Keratinocyte (primary cell): ENCODE measurements around the gene BBX. TPM values are rescaled to one million over a fixed set of nuclear protein-coding genes. Genes with fewer than 3 reads are reported as not detected.

Experiments
- DNase-seq: peaks from one replicate; pipeline ENCODE4 v3.0.0-alpha.2; 2011; ENCODE audit warnings: low read depth, missing footprints, low spot score
- FAIRE-seq: peaks from 2 replicates; lab custom pipeline; 2011; peaks lifted over from hg19 to GRCh38; lab: Jason Lieb, UNC
- H2AFZ ChIP-seq: 2 replicates; pipeline ENCODE4 v1.6.0; 2012; ENCODE audit warnings: low read length, control low read depth, inconsistent platforms; ENCODE audit not compliant: control insufficient read depth
- H3K27ac ChIP-seq: 2 replicates; pipeline ENCODE4 v1.5.1; 2011; ENCODE audit warnings: low read length; ENCODE audit not compliant: control insufficient read depth, insufficient read depth
- H3K27me3 ChIP-seq: 3 replicates; pipeline ENCODE4 v1.6.0; 2011; ENCODE audit warnings: low read length; ENCODE audit not compliant: control insufficient read depth, insufficient read depth; ENCODE audit errors: extremely low read depth
- H3K36me3 ChIP-seq, 2 experiments: 2 replicates in 1 of 2; 3 replicates in 1 of 2; pipeline ENCODE4 v1.5.1; 2011; ENCODE audit warnings: low read length in 2 of 2, mild to moderate bottlenecking in 1 of 2; ENCODE audit not compliant: control insufficient read depth in 2 of 2, insufficient read depth in 2 of 2; ENCODE audit errors: extremely low read depth in 1 of 2
- H3K4me1 ChIP-seq: 3 replicates; pipeline ENCODE4 v1.5.1; 2011; ENCODE audit warnings: low read length; ENCODE audit not compliant: control insufficient read depth, insufficient read depth; ENCODE audit errors: extremely low read depth
- H3K4me2 ChIP-seq: 3 replicates; pipeline ENCODE4 v1.6.0; 2011; ENCODE audit warnings: low read depth, low read length; ENCODE audit not compliant: control insufficient read depth, insufficient read depth; ENCODE audit errors: extremely low read depth
- H3K4me3 ChIP-seq, 3 experiments: fragments of 200-600 bp in 1 of 3; sonication (generic) in 1 of 3; 2 replicates in 2 of 3; 3 replicates in 1 of 3; pipeline ENCODE4 v1.5.1; 2011 to 2016; ENCODE audit warnings: low read length in 3 of 3, mild to moderate bottlenecking in 3 of 3, control low read depth in 2 of 3, inconsistent platforms in 1 of 3, low read depth in 1 of 3, mixed read lengths in 1 of 3, mixed run types in 1 of 3, moderate library complexity in 1 of 3; ENCODE audit not compliant: control insufficient read depth in 2 of 3, insufficient read depth in 2 of 3; ENCODE audit errors: extremely low read depth in 1 of 3
- H3K79me2 ChIP-seq: 2 replicates; pipeline ENCODE4 v1.6.0; 2012; ENCODE audit warnings: low read length; ENCODE audit not compliant: control insufficient read depth, insufficient read depth
- H3K9ac ChIP-seq: 3 replicates; pipeline ENCODE4 v1.6.0; 2011; ENCODE audit warnings: low read length; ENCODE audit not compliant: control insufficient read depth, insufficient read depth; ENCODE audit errors: extremely low read depth
- H3K9me1 ChIP-seq: 3 replicates; pipeline ENCODE4 v1.6.0; 2011; ENCODE audit warnings: low read length; ENCODE audit not compliant: control insufficient read depth, insufficient read depth; ENCODE audit errors: extremely low read depth
- H3K9me3 ChIP-seq: 2 replicates; pipeline ENCODE4 v1.5.1; 2012; ENCODE audit warnings: low read depth, low read length; ENCODE audit not compliant: control insufficient read depth
- H4K20me1 ChIP-seq: 3 replicates; pipeline ENCODE4 v1.6.0; 2011; ENCODE audit warnings: low read length; ENCODE audit not compliant: control insufficient read depth, insufficient read depth; ENCODE audit errors: extremely low read depth
- CTCF ChIP-seq, 3 experiments: IDR thresholded peaks in 1 of 3; conservative IDR thresholded peaks in 1 of 3; optimal IDR thresholded peaks in 1 of 3; 2 replicates in 2 of 3; 3 replicates in 1 of 3; pipeline versions ENCODE3 to v1.5.1; 2011; ENCODE audit warnings: low read length in 3 of 3, mild to moderate bottlenecking in 3 of 3, moderate library complexity in 2 of 3, control low read depth in 1 of 3, inconsistent platforms in 1 of 3; ENCODE audit not compliant: insufficient read depth in 2 of 3; ENCODE audit errors: extremely low read depth in 1 of 3
- EZH2 ChIP-seq: IDR thresholded peaks from one replicate; pipeline ENCODE4 v1.6.1; 2012; ENCODE audit warnings: inconsistent platforms, mild to moderate bottlenecking, low read length, moderate library complexity
- dilution Hi-C: fragments of 300-500 bp; cut with MboI; formaldehyde crosslinking; loops from one replicate; pipeline ENCODE4 v1.7.0; 2020; ENCODE audit warnings: low sequenced_read_pairs; ENCODE audit not compliant: extremely low pct_ligation_motif_present
- polyA plus RNA-seq, 5 experiments: library from polyadenylated mRNA; depleted of rRNA in 3 of 5; stranded (reverse) in 3 of 5; stranded (forward) in 1 of 5; unstranded in 1 of 5; fragments of >200 nt; gene quantifications; 1 replicate in 1 of 5; 2 replicates in 3 of 5; 3 replicates in 1 of 5; pipeline versions ENCODE4 v1.2.1 to v1.2.3, GENCODE V29; 2011 to 2012; ENCODE audit warnings: missing spikeins in 2 of 5, low read depth in 1 of 5, low replicate concordance in 1 of 5

Gene BBX
- polyA plus RNA-seq, 1 donor (not counting 4 experiments of a cell fraction or from before 2014, with no cell fraction given) = 43.4 TPM

- H3K27me3 ChIP-seq = no peaks in the 10 kb centered on the region
- peak overlapping the region; percentile 65 for H3K9ac ChIP-seq
- peak overlapping the region; percentile 95 for H2AFZ ChIP-seq
- FAIRE-seq (no peak), DNase-seq (no peak)
- peak overlapping the region; percentile 36 for H3K27ac ChIP-seq
- H3K4me3 ChIP-seq = peak overlapping the region in 2 of 3 experiments; percentile 56 to 59
- dilution Hi-C loops = no loop called here
- TF ChIP-seq EZH2 (no peak), CTCF (optimal IDR thresholded peaks at IDR 0.05 in 1 of 3, IDR thresholded peaks at IDR 0.05 in 1 of 3, conservative IDR thresholded peaks at IDR 0.05 in 1 of 3; ENCODE audit: extremely low read depth in 1 of 3, insufficient read depth in 2 of 3, low read length in 3 of 3) (no peak)
- H3K9me1 ChIP-seq = peaks cover 2% of the 10 kb centered on the region
- H3K36me3 ChIP-seq = no peaks in the 10 kb centered on the region
- no peaks in the 10 kb centered on the region for H3K79me2 ChIP-seq
- H3K4me1 ChIP-seq = peaks cover 10% of the 10 kb centered on the region
- H3K4me2 ChIP-seq = peak overlapping the region; percentile 88
- H4K20me1 ChIP-seq = no peaks in the 10 kb centered on the region
- H3K9me3 ChIP-seq = no peaks in the 10 kb centered on the region
These were observed 77.0 kb downstream of the BBX start for GRCh38 chr3:107599772-107600145.

GRCh38 chr3:107600780-107601179 lies 78.0 kb downstream of the BBX start:
- H3K27ac ChIP-seq = no peak overlapping the region
- no peak overlapping the region for H2AFZ ChIP-seq
- no peaks in the 10 kb centered on the region for H3K9me3 ChIP-seq
- no peaks in the 10 kb centered on the region for H4K20me1 ChIP-seq
- no peak overlapping the region for H3K9ac ChIP-seq
- dilution Hi-C loops = no loop called here
- H3K9me1 ChIP-seq = peaks cover 2% of the 10 kb centered on the region
- no peaks in the 10 kb centered on the region for H3K36me3 ChIP-seq
- FAIRE-seq = no peak
- no peak for TF ChIP-seq CTCF (optimal IDR thresholded peaks at IDR 0.05 in 1 of 3, IDR thresholded peaks at IDR 0.05 in 1 of 3, conservative IDR thresholded peaks at IDR 0.05 in 1 of 3; ENCODE audit: extremely low read depth in 1 of 3, insufficient read depth in 2 of 3, low read length in 3 of 3)
- no peak for TF ChIP-seq EZH2
- no peaks in the 10 kb centered on the region for H3K27me3 ChIP-seq
- no peak overlapping the region for H3K4me3 ChIP-seq
- DNase-seq = no peak
- H3K4me2 ChIP-seq = no peak overlapping the region
- no peaks in the 10 kb centered on the region for H3K79me2 ChIP-seq
- H3K4me1 ChIP-seq = peaks cover 10% of the 10 kb centered on the region
